Fibroblast of lung (primary cell): Measurements from ENCODE around the gene ANP32B. TPM values are rescaled to one million over a fixed set of nuclear protein-coding genes. Genes with fewer than 3 reads are reported as not detected.
"Not testable (repeated sequence)": the region's sequence is repeated elsewhere in the genome, so short reads cannot be mapped to it uniquely, and the experiment has no call there.

Source experiments
- DNase-seq, 2 donors: peaks; one replicate each; pipeline versions ENCODE4 v3.0.0 to v3.0.0-alpha.2; 2010; ENCODE audit warnings: low read depth in 2 of 2
- H2AFZ ChIP-seq: 2 replicates; pipeline ENCODE4 v1.5.1; 2012; ENCODE audit warnings: low read length, control low read depth, inconsistent platforms
- H3K27ac ChIP-seq: 2 replicates; pipeline ENCODE4 v1.5.1; 2011; ENCODE audit warnings: low read length, control low read depth; ENCODE audit not compliant: insufficient read depth
- H3K27me3 ChIP-seq: 2 replicates; pipeline ENCODE4 v1.5.1; 2011; ENCODE audit warnings: mild to moderate bottlenecking, low read length; ENCODE audit not compliant: control insufficient read depth, insufficient read depth
- H3K36me3 ChIP-seq: 2 replicates; pipeline ENCODE4 v1.5.1; 2011; ENCODE audit warnings: low read length; ENCODE audit not compliant: control insufficient read depth, insufficient read depth
- H3K4me1 ChIP-seq: 2 replicates; pipeline ENCODE4 v1.5.1; 2011; ENCODE audit warnings: low read length; ENCODE audit not compliant: control insufficient read depth, insufficient read depth; ENCODE audit errors: extremely low read depth
- H3K4me2 ChIP-seq: 2 replicates; pipeline ENCODE4 v1.5.1; 2011; ENCODE audit warnings: low read length, control low read depth; ENCODE audit not compliant: insufficient read depth; ENCODE audit errors: extremely low read depth
- H3K4me3 ChIP-seq, 4 experiments: fragments of 200-600 bp in 1 of 4; sonication (generic) in 1 of 4; replicated peaks in 1 of 4; 2 replicates each; pipeline ENCODE4 v1.5.1; 2011 to 2016; ENCODE audit warnings: low read length in 4 of 4, low read depth in 3 of 4, mild to moderate bottlenecking in 3 of 4, control low read depth in 2 of 4, inconsistent platforms in 1 of 4, mixed read lengths in 1 of 4; ENCODE audit not compliant: insufficient read depth in 1 of 4; ENCODE audit errors: control extremely low read depth in 1 of 4
- H3K79me2 ChIP-seq: 2 replicates; pipeline ENCODE4 v1.5.1; 2012; ENCODE audit warnings: mild to moderate bottlenecking, low read length, inconsistent platforms; ENCODE audit not compliant: control insufficient read depth, insufficient read depth
- H3K9ac ChIP-seq: 2 replicates; pipeline ENCODE4 v1.5.1; 2011; ENCODE audit warnings: mild to moderate bottlenecking, low read length, control low read depth; ENCODE audit not compliant: insufficient read depth
- H3K9me3 ChIP-seq: 2 replicates; pipeline ENCODE4 v1.5.1; 2012; ENCODE audit warnings: low read depth, low read length; ENCODE audit not compliant: control insufficient read depth, insufficient read depth
- H4K20me1 ChIP-seq: 2 replicates; pipeline ENCODE4 v1.5.1; 2011; ENCODE audit warnings: low read length; ENCODE audit not compliant: control insufficient read depth, insufficient read depth; ENCODE audit errors: extremely low read depth
- CTCF ChIP-seq, 2 donors: IDR thresholded peaks in 1 of 2; conservative IDR thresholded peaks in 1 of 2; 1 replicate in 1 of 2; 2 replicates in 1 of 2; pipeline ENCODE4 v1.5.1; 2011 to 2012; ENCODE audit warnings: low read length in 2 of 2, control low read depth in 1 of 2, inconsistent platforms in 1 of 2, low read depth in 1 of 2, mild to moderate bottlenecking in 1 of 2
- EZH2 ChIP-seq: IDR thresholded peaks from 2 replicates; pipeline ENCODE4 v1.5.1; 2012; ENCODE audit warnings: low read length, control low read depth, mild to moderate bottlenecking; ENCODE audit errors: missing control alignments
- polyA plus RNA-seq, 2 donors: library from polyadenylated mRNA; depleted of rRNA in 1 of 2; stranded (reverse) in 1 of 2; unstranded in 1 of 2; fragments of >200 nt; gene quantifications; 2 replicates each; pipeline ENCODE4 v1.2.1, GENCODE V29; 2011 to 2012; ENCODE audit warnings: missing spikeins in 1 of 2
- total RNA-seq: library from RNA; depleted of rRNA; stranded (reverse); fragments of >200 nt; gene quantifications from 2 replicates; pipeline ENCODE4 v1.2.1, GENCODE V29; 2014

Gene ANP32B
- total and polyA plus RNA-seq, 2 donors (not counting 1 experiment from before 2014, with no cell fraction given) = 16.7 to 62.0 TPM

DNA sequence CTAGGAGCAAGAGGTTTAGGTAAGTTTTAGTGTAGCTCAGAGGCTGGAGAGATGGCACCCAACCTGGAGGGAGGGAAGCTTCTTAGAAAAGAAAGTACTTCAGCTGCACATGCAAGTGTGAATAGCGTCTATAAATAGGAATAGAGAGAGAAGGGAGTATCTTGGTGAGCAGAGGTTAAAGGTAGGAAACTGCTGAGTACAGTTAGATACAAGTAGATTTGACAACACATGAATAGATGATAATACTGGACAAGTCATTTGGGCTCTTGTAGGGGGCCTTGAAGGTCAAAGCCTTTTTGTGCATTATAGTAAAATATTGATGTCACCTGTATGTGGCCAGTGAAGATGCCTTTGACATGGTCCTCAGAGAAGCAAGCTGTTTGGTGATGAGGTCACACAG is 34.2 kb downstream of the ANP32B start:
- no peaks in the 10 kb centered on the region for H3K79me2 ChIP-seq
- H3K4me3 ChIP-seq = no peak overlapping the region
- no peak overlapping the region for H2AFZ ChIP-seq
- H3K4me2 ChIP-seq = no peak overlapping the region
- peaks cover 21% of the 10 kb centered on the region for H3K36me3 ChIP-seq
- H3K4me1 ChIP-seq = no peaks in the 10 kb centered on the region
- H4K20me1 ChIP-seq = no peaks in the 10 kb centered on the region
- no peaks in the 10 kb centered on the region for H3K9me3 ChIP-seq
- no peak overlapping the region for H3K27ac ChIP-seq
- H3K9ac ChIP-seq = no peak overlapping the region
- TF ChIP-seq CTCF (conservative IDR thresholded peaks at IDR 0.05 in 1 of 2, IDR thresholded peaks at IDR 0.05 in 1 of 2; ENCODE audit: low read depth in 1 of 2, low read length in 2 of 2) (no peak), EZH2 (no peak)
- no peak for DNase-seq
- H3K27me3 ChIP-seq = no peaks in the 10 kb centered on the region

GRCh38 chr9:98018347-98018746 is 35.2 kb downstream of the ANP32B start:
- Histone ChIP-seq H3K4me3 (no peak overlapping the region), H3K9ac (no peak overlapping the region), H3K4me2 (no peak overlapping the region), H4K20me1 (no peaks in the 10 kb centered on the region), H3K9me3 (no peaks in the 10 kb centered on the region), H3K79me2 (no peaks in the 10 kb centered on the region), H3K27ac (no peak overlapping the region), H2AFZ (no peak overlapping the region), H3K4me1 (no peaks in the 10 kb centered on the region), H3K27me3 (no peaks in the 10 kb centered on the region), H3K36me3 (peaks cover 18% of the 10 kb centered on the region)
- TF ChIP-seq CTCF (conservative IDR thresholded peaks at IDR 0.05 in 1 of 2, IDR thresholded peaks at IDR 0.05 in 1 of 2; ENCODE audit: low read depth in 1 of 2, low read length in 2 of 2) (no peak), EZH2 (no peak)
- DNase-seq = no peak

GRCh38 chr9:98019098-98019497 is 36.0 kb downstream of the ANP32B start:
- H3K9me3 ChIP-seq = no peaks in the 10 kb centered on the region
- no peak overlapping the region for H3K4me2 ChIP-seq
- peaks cover 14% of the 10 kb centered on the region for H3K36me3 ChIP-seq
- H4K20me1 ChIP-seq = no peaks in the 10 kb centered on the region
- H3K4me3 ChIP-seq = no peak overlapping the region
- TF ChIP-seq EZH2 (no peak), CTCF (conservative IDR thresholded peaks at IDR 0.05 in 1 of 2, IDR thresholded peaks at IDR 0.05 in 1 of 2; ENCODE audit: low read depth in 1 of 2, low read length in 2 of 2) (no peak)
- H3K79me2 ChIP-seq = no peaks in the 10 kb centered on the region
- H3K4me1 ChIP-seq = no peaks in the 10 kb centered on the region
- H3K27ac ChIP-seq = no peak overlapping the region
- DNase-seq = no peak
- H3K9ac ChIP-seq = no peak overlapping the region
- H2AFZ ChIP-seq = no peak overlapping the region
- H3K27me3 ChIP-seq = no peaks in the 10 kb centered on the region

DNA sequence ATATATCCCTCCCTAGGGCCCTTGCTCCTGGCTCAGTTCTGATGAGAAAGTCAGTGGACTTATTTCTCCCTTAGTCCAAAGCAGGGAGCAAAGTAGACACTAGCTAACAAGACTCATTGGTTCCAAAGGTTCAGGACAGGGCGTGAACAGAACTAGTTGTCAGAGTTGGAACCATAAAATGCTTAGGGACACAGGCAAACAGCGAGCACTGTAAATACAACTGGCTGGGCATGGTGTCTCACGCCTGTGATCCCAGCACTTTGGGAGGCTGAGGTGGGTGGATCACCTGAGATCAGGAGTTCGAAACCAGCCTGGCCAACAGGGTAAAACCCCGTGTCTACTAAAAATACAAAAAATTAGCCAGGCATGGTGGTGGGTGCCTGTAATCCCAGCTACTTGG is 36.7 kb downstream of the ANP32B start:
- H3K4me3 ChIP-seq, H3K9ac ChIP-seq, H3K27ac ChIP-seq, H3K27me3 ChIP-seq, DNase-seq, H3K79me2 ChIP-seq, H4K20me1 ChIP-seq, H3K4me2 ChIP-seq, H3K4me1 ChIP-seq, H3K9me3 ChIP-seq, H2AFZ ChIP-seq: not testable (repeated sequence)
- peaks cover 14% of the 10 kb centered on the region for H3K36me3 ChIP-seq
